ENCODE results near the gene CDK14.
A peak's percentile ranks its signal among the peaks of the same experiment; 100 is the strongest.
"Not testable (repeated sequence)": the region's sequence is repeated elsewhere in the genome, so short reads cannot be mapped to it uniquely, and the experiment has no call there.

The CDK14 gene

GRCh38 chr7:90717296-90718060, 121.4 kb downstream of the CDK14 start:
- DNase-seq (ENCODE audit: low read depth, low spot score), result peak; percentile 29

- DNase-seq (ENCODE audit: low read depth, low spot score), result no peak
Observed at GRCh38 chr7:90719155-90719554, 123.0 kb downstream of the CDK14 start.

GRCh38 chr7:90720984-90721760, 125.1 kb downstream of the CDK14 start:
- DNase-seq (ENCODE audit: low read depth, low spot score), result peak; percentile 65

GRCh38 chr7:90721869-90722431, 125.8 kb downstream of the CDK14 start:
- no peak for DNase-seq (ENCODE audit: low read depth, low spot score)

- no peak for DNase-seq (ENCODE audit: low read depth, low spot score)
Observed at GRCh38 chr7:90723233-90723632, 127.1 kb downstream of the CDK14 start.

- no peak for DNase-seq (ENCODE audit: low read depth, low spot score)
Observed at GRCh38 chr7:90723866-90724265, 127.7 kb downstream of the CDK14 start.

GRCh38 chr7:90726120-90726519, 130.0 kb downstream of the CDK14 start:
- no peak for DNase-seq (ENCODE audit: low read depth, low spot score)

- peak; percentile 37 for DNase-seq (ENCODE audit: low read depth, low spot score)
Observed at GRCh38 chr7:90726623-90727022, 130.5 kb downstream of the CDK14 start.

- no peak for DNase-seq (ENCODE audit: low read depth, low spot score)
Observed at GRCh38 chr7:90727412-90727811, 131.3 kb downstream of the CDK14 start.

GRCh38 chr7:90728568-90728967, 132.4 kb downstream of the CDK14 start:
- no peak for DNase-seq (ENCODE audit: low read depth, low spot score)

- DNase-seq (ENCODE audit: low read depth, low spot score), result not testable (repeated sequence)
Observed at GRCh38 chr7:90735611-90736280, 139.6 kb downstream of the CDK14 start.

GRCh38 chr7:90736316-90736715, 140.2 kb downstream of the CDK14 start:
- DNase-seq (ENCODE audit: low read depth, low spot score), result no peak

- no peak for DNase-seq (ENCODE audit: low read depth, low spot score)
Observed at GRCh38 chr7:90736968-90737939, 141.1 kb downstream of the CDK14 start.

- DNase-seq (ENCODE audit: low read depth, low spot score), result no peak
Observed at GRCh38 chr7:90738249-90738648, 142.1 kb downstream of the CDK14 start.

GRCh38 chr7:90739716-90740115, 143.6 kb downstream of the CDK14 start:
- no peak for DNase-seq (ENCODE audit: low read depth, low spot score)

- DNase-seq (ENCODE audit: low read depth, low spot score), result no peak
Observed at GRCh38 chr7:90740386-90740785, 144.3 kb downstream of the CDK14 start.

GRCh38 chr7:90743626-90744025, 147.5 kb downstream of the CDK14 start:
- no peak for DNase-seq (ENCODE audit: low read depth, low spot score)

- DNase-seq (ENCODE audit: low read depth, low spot score), result no peak
Observed at GRCh38 chr7:90747516-90747915, 151.4 kb downstream of the CDK14 start.

- DNase-seq (ENCODE audit: low read depth, low spot score), result no peak
Observed at GRCh38 chr7:90749262-90749661, 153.1 kb downstream of the CDK14 start.

GRCh38 chr7:90749774-90750173, 153.7 kb downstream of the CDK14 start:
- DNase-seq (ENCODE audit: low read depth, low spot score), result no peak

- no peak for DNase-seq (ENCODE audit: low read depth, low spot score)
Observed at GRCh38 chr7:90751595-90751994, 155.5 kb downstream of the CDK14 start.
